Type B pancreatic cell (in vitro differentiated cells): Measurements from ENCODE around the gene VGLL1. TPM values are rescaled to one million over a fixed set of nuclear protein-coding genes. Genes with fewer than 3 reads are reported as not detected.

Experiments used
- DNase-seq: peaks from one replicate; pipeline ENCODE4 v3.0.0; 2021; ENCODE audit warnings: mixed read lengths; ENCODE audit not compliant: unreplicated experiment; ENCODE audit errors: extremely low spot score
- H3K27ac Mint-ChIP-seq: 2 replicates; pipeline ENCODE4 v1.8.0; 2021; ENCODE audit warnings: mild to moderate bottlenecking, mixed read lengths
- H3K27me3 Mint-ChIP-seq: 2 replicates; pipeline ENCODE4 v1.8.0; 2021; ENCODE audit warnings: mixed read lengths
- H3K36me3 Mint-ChIP-seq: 2 replicates; pipeline ENCODE4 v1.8.0; 2021; ENCODE audit warnings: mixed read lengths
- H3K4me1 Mint-ChIP-seq: one replicate; pipeline ENCODE4 v1.8.0; 2021; ENCODE audit warnings: mixed read lengths; ENCODE audit not compliant: unreplicated experiment
- H3K4me3 Mint-ChIP-seq: 2 replicates; pipeline ENCODE4 v1.8.0; 2021; ENCODE audit warnings: mild to moderate bottlenecking, mixed read lengths
- H3K9me3 Mint-ChIP-seq: 2 replicates; pipeline ENCODE4 v1.8.0; 2021; ENCODE audit warnings: mixed read lengths
- CTCF ChIP-seq: fragments of 200-600 bp; sonication (generic); conservative IDR thresholded peaks from 2 replicates; pipeline ENCODE4 v1.5.0; 2021; ENCODE audit warnings: antibody characterized with exemption, mild to moderate bottlenecking
- long read RNA-seq: library from polyadenylated mRNA; unstranded; transcript quantifications from one replicate; pipeline ENCODE4 v2.0.0, GENCODE V29; 2020
- total RNA-seq: library from RNA; stranded (reverse); gene quantifications from 2 replicates; pipeline ENCODE4 v1.2.1, GENCODE V29; 2021; ENCODE audit warnings: low replicate concordance

VGLL1 gene
- 22.6 and 78.4 TPM in 2 replicates for total RNA-seq
- long read RNA-seq, transcript VGLL1-201 (5 exons, 1,215 nt): major isoform, 135 of 146 reads
- long read RNA-seq, partial matches to known transcripts: 4 of 146 reads
- long read RNA-seq, other reads (novel, unspliced or antisense): 7 of 146 reads

- no peak for DNase-seq
- H3K36me3 Mint-ChIP-seq: peaks cover 5% of the 10 kb centered on the region
- no peak for TF ChIP-seq CTCF
- H3K27ac Mint-ChIP-seq: peak within 1 kb of the TSS; percentile 98
- no peaks in the 10 kb centered on the region for H3K27me3 Mint-ChIP-seq
- H3K4me3 Mint-ChIP-seq: peak within 1 kb of the TSS; percentile 93
- H3K9me3 Mint-ChIP-seq: peaks cover 10% of the 10 kb centered on the region
- H3K4me1 Mint-ChIP-seq: no peaks in the 10 kb centered on the region
Observed at GRCh38 chrX:136531951-136532350, at the start of gene VGLL1. Gene VGLL1 (plus strand): TSS chrX:136532215. CDS start chrX:136536021, 3,806 bp downstream.

- Mint-ChIP-seq H3K27ac (no peak within 1 kb of the TSS), H3K9me3 (no peaks in the 10 kb centered on the region), H3K27me3 (peaks cover 45% of the 10 kb centered on the region), H3K4me3 (no peak within 1 kb of the TSS), H3K4me1 (no peaks in the 10 kb centered on the region), H3K36me3 (no peaks in the 10 kb centered on the region)
- TF ChIP-seq CTCF: no peak
- no peak for DNase-seq
Observed at GRCh38 chrX:136487647-136488046, 44.4 kb upstream of the VGLL1 start, which contains the start of gene BRS3. Gene BRS3 (plus strand): TSS chrX:136487947. CDS start chrX:136488115, 168 bp downstream.

GRCh38 chrX:136488706-136489105 lies 43.3 kb upstream of the VGLL1 start:
- DNase-seq: no peak
- Mint-ChIP-seq H3K36me3 (no peaks in the 10 kb centered on the region), H3K27ac (no peak overlapping the region), H3K4me3 (no peak overlapping the region), H3K9me3 (no peaks in the 10 kb centered on the region), H3K27me3 (peaks cover 43% of the 10 kb centered on the region), H3K4me1 (no peaks in the 10 kb centered on the region)
- no peak for TF ChIP-seq CTCF

GRCh38 chrX:136491832-136492231 lies 40.2 kb upstream of the VGLL1 start:
- DNase-seq: no peak
- Mint-ChIP-seq H3K27ac (no peak overlapping the region), H3K36me3 (no peaks in the 10 kb centered on the region), H3K4me1 (peaks cover 4% of the 10 kb centered on the region), H3K27me3 (peaks cover 37% of the 10 kb centered on the region), H3K4me3 (no peak overlapping the region), H3K9me3 (no peaks in the 10 kb centered on the region)
- no peak for TF ChIP-seq CTCF

- H3K27me3 Mint-ChIP-seq: peaks cover 34% of the 10 kb centered on the region
- no peak for TF ChIP-seq CTCF
- H3K9me3 Mint-ChIP-seq: no peaks in the 10 kb centered on the region
- peaks cover 4% of the 10 kb centered on the region for H3K4me1 Mint-ChIP-seq
- peaks cover 3% of the 10 kb centered on the region for H3K36me3 Mint-ChIP-seq
- H3K27ac Mint-ChIP-seq: no peak overlapping the region
- no peak overlapping the region for H3K4me3 Mint-ChIP-seq
- DNase-seq: no peak
Observed at GRCh38 chrX:136493011-136493410, 39.0 kb upstream of the VGLL1 start.

- no peak for DNase-seq
- H3K4me3 Mint-ChIP-seq: peak overlapping the region; percentile 51
- peaks cover 4% of the 10 kb centered on the region for H3K4me1 Mint-ChIP-seq
- no peak for TF ChIP-seq CTCF
- H3K36me3 Mint-ChIP-seq: peaks cover 3% of the 10 kb centered on the region
- H3K27ac Mint-ChIP-seq: no peak overlapping the region
- no peaks in the 10 kb centered on the region for H3K9me3 Mint-ChIP-seq
- peaks cover 15% of the 10 kb centered on the region for H3K27me3 Mint-ChIP-seq
Observed at GRCh38 chrX:136495043-136495442, 37.0 kb upstream of the VGLL1 start.
